PC-9 (cell line): Measurements from ENCODE around the gene ATF7IP.

ENCODE experiments used
- CTCF ChIP-seq: fragments of 200-600 bp; sonication (generic); conservative IDR thresholded peaks from 2 replicates; pipeline ENCODE4 v1.6.1; 2017; ENCODE audit warnings: mixed run types, antibody characterized with exemption, mild to moderate bottlenecking, moderate library complexity
- EZH2 ChIP-seq: fragments of 200-600 bp; sonication (generic); IDR thresholded peaks from 2 replicates; pipeline ENCODE4 v1.8.0; 2017; ENCODE audit warnings: antibody characterized with exemption, low read depth

DNA sequence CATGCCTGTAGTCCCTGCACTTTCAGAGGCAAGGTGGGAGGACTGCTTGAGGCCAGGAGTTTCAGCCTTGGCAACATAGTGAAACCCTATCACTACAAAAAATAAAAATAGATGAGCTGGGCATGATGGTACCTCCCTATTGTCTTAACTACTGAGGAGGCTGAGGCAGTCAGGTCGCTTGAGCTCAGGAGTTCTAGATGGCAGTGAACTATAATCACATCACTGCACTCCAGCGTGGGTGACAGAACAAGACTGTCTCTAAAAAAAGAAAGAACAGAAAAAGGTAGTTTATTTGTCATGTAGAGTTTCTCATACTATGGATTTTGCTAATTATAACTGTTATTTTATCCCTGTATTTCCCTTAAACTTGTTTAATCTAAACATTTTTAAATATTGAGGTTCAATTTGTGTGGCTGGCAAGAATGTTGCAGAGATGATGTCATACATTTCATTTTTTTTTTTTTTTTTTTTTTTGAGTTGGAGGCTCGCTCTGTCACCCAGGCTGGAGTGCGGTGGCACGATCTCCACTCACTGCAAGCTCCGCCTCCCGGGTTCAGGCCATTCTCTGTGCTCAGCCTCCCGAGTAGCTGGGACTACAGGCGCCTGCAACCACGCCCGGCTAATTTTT is 39.7 kb upstream of the ATF7IP start:
- TF ChIP-seq CTCF, result no peak
- no peak for TF ChIP-seq EZH2
